GM12873 (cell line): ENCODE results near the gene FHDC1.

Experiments used
- CTCF ChIP-seq: IDR thresholded peaks from 2 replicates; pipeline ENCODE4 v1.5.1; 2012; ENCODE audit warnings: low read depth, mild to moderate bottlenecking, moderate library complexity, low read length, control low read depth; ENCODE audit not compliant: insufficient read depth; ENCODE audit errors: missing control alignments

FHDC1 gene

GRCh38 chr4:152921284-152921683 lies 14.8 kb upstream of the FHDC1 start:
- no peak for TF ChIP-seq CTCF

GRCh38 chr4:152925851-152926250 lies 10.3 kb upstream of the FHDC1 start:
- TF ChIP-seq CTCF, result no peak

GRCh38 chr4:152926959-152927358 lies 9.2 kb upstream of the FHDC1 start:
- TF ChIP-seq CTCF, result no peak

GRCh38 chr4:152927737-152928136 lies 8.4 kb upstream of the FHDC1 start:
- no peak for TF ChIP-seq CTCF

- no peak for TF ChIP-seq CTCF
Measured at GRCh38 chr4:152928286-152928685, 7.8 kb upstream of the FHDC1 start.

GRCh38 chr4:152929888-152930287 lies 6.2 kb upstream of the FHDC1 start:
- no peak for TF ChIP-seq CTCF

- peak; percentile 18 for TF ChIP-seq CTCF
Measured at GRCh38 chr4:152935143-152935542, 980 bp upstream of the FHDC1 start.
